ENCODE measurements around the gene VIPR2.

DNA sequence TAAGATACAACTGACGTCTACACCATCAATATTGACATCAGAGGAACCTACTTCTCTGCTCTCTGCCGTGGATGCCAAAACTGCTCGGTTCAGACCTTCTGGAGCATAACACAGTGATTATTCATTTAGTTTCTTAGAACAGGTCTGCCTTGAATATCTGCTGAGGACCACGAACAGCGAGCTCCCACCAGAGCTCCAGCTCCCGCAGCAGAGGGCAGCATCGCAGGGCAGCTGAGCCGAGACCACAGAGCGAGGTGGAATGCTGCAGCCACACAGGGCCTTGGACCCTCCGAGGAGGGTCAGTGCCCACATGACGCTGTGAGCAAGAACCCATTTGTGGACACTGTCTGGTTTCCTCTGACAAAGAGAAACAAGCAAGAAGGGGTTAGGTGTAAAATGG lies 6.8 kb downstream of the VIPR2 start:
- TF ChIP-seq, protein P1, sequence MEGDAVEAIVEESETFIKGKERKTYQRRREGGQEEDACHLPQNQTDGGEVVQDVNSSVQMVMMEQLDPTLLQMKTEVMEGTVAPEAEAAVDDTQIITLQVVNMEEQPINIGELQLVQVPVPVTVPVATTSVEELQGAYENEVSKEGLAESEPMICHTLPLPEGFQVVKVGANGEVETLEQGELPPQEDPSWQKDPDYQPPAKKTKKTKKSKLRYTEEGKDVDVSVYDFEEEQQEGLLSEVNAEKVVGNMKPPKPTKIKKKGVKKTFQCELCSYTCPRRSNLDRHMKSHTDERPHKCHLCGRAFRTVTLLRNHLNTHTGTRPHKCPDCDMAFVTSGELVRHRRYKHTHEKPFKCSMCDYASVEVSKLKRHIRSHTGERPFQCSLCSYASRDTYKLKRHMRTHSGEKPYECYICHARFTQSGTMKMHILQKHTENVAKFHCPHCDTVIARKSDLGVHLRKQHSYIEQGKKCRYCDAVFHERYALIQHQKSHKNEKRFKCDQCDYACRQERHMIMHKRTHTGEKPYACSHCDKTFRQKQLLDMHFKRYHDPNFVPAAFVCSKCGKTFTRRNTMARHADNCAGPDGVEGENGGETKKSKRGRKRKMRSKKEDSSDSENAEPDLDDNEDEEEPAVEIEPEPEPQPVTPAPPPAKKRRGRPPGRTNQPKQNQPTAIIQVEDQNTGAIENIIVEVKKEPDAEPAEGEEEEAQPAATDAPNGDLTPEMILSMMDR (IDR thresholded peaks at IDR 0.05), result no peak
- TF ChIP-seq POLR2A (IDR thresholded peaks at IDR 0.05), result no peak
